K562 (cell line): ENCODE data around the gene TMEM131L. TPM values are rescaled to one million over a fixed set of nuclear protein-coding genes. Genes with fewer than 3 reads are reported as not detected.

Experiments
- ARID2 ChIP-seq: fragments of 450-650 bp; IDR thresholded peaks from 2 replicates; pipeline ENCODE4 v1.6.1; 2017; ENCODE audit warnings: antibody characterized with exemption, mild to moderate bottlenecking
- BHLHE40 ChIP-seq: IDR thresholded peaks from 2 replicates; pipeline ENCODE4 v1.6.1; 2011; ENCODE audit warnings: low read length, improper control_type of control experiment
- BRF1 ChIP-seq: IDR thresholded peaks from 3 replicates; pipeline ENCODE4 v1.6.1; 2011; ENCODE audit warnings: borderline replicate concordance, mild to moderate bottlenecking; ENCODE audit not compliant: insufficient read length; ENCODE audit errors: extremely low read depth
- CCNT2 ChIP-seq: IDR thresholded peaks from 2 replicates; pipeline ENCODE4 v1.6.1; 2011; ENCODE audit warnings: borderline replicate concordance, low read depth, mild to moderate bottlenecking, moderate library complexity, mixed read lengths, low read length; ENCODE audit not compliant: insufficient read length; ENCODE audit errors: extremely low read depth
- CREB1 ChIP-seq, 2 experiments: sonication (generic) in 1 of 2; formaldehyde crosslinking in 1 of 2; IDR thresholded peaks; 2 replicates each; pipeline versions ENCODE4 v1.6.1 to v1.8.0; 2012 to 2022; ENCODE audit warnings: inconsistent platforms in 1 of 2, mild to moderate bottlenecking in 1 of 2, missing genetic modification reagents in 1 of 2, moderate library complexity in 1 of 2
- FOSL1 ChIP-seq: fragments of 200-800 bp; sonication (Bioruptor generic); conservative IDR thresholded peaks from 2 replicates; pipeline ENCODE4 v1.6.1; 2016; ENCODE audit warnings: missing genetic modification characterization, missing compliant biosample characterization
- FOXJ2 ChIP-seq: fragments of 200-800 bp; sonication (Bioruptor generic); IDR thresholded peaks from 2 replicates; pipeline ENCODE4 v1.6.1; 2016; ENCODE audit warnings: missing genetic modification characterization, missing compliant biosample characterization
- FOXK1 ChIP-seq: sonication (generic); formaldehyde crosslinking; IDR thresholded peaks from 2 replicates; pipeline ENCODE4 v1.8.0; 2022; ENCODE audit warnings: missing genetic modification reagents, mild to moderate bottlenecking, borderline replicate concordance
- GTF2A2 ChIP-seq: IDR thresholded peaks from 2 replicates; pipeline ENCODE4 v1.6.1; 2016; ENCODE audit warnings: mild to moderate bottlenecking, missing genetic modification characterization, missing compliant biosample characterization
- KDM4B ChIP-seq, 2 experiments: fragments of 450-650 bp in 1 of 2; sonication (generic) in 1 of 2; IDR thresholded peaks; 2 replicates each; pipeline ENCODE4 v1.6.1; 2016 to 2017; ENCODE audit warnings: borderline replicate concordance in 2 of 2, antibody characterized with exemption in 1 of 2, low read depth in 1 of 2, mild to moderate bottlenecking in 1 of 2
- MAFK ChIP-seq: IDR thresholded peaks from 2 replicates; pipeline ENCODE4 v1.6.1; 2011; ENCODE audit warnings: low read length, improper control_type of control experiment
- PTTG1 ChIP-seq: fragments of 450-650 bp; IDR thresholded peaks from 2 replicates; pipeline ENCODE4 v1.6.1; 2016; ENCODE audit warnings: low read depth, mild to moderate bottlenecking, missing genetic modification characterization, missing compliant biosample characterization
- TOE1 ChIP-seq, 2 experiments: fragments of 450-650 bp in 1 of 2; sonication (generic) in 1 of 2; formaldehyde crosslinking in 1 of 2; IDR thresholded peaks; 2 replicates each; pipeline versions ENCODE4 v1.7.1 to v1.8.0; 2016 to 2022; ENCODE audit warnings: borderline replicate concordance in 2 of 2, mild to moderate bottlenecking in 2 of 2, antibody characterized with exemption in 1 of 2, inconsistent platforms in 1 of 2, low read depth in 1 of 2, missing genetic modification reagents in 1 of 2, moderate library complexity in 1 of 2
- U2AF2 ChIP-seq: fragments of 200-400 bp; formaldehyde crosslinking; optimal IDR thresholded peaks from 2 replicates; pipeline ENCODE3; 2017; ENCODE audit warnings: low read depth, mild to moderate bottlenecking, low read length
- ZNF175 ChIP-seq: fragments of 200-800 bp; sonication (Bioruptor generic); IDR thresholded peaks from 2 replicates; pipeline ENCODE4 v1.6.1; 2016; ENCODE audit warnings: low read depth, mild to moderate bottlenecking, missing genetic modification characterization, missing compliant biosample characterization
- ZNF184 ChIP-seq: sonication (generic); formaldehyde crosslinking; IDR thresholded peaks from 2 replicates; pipeline ENCODE4 v1.5.0; 2020; ENCODE audit warnings: missing genetic modification reagents
- polyA plus RNA-seq, 8 experiments: library from polyadenylated mRNA; depleted of rRNA in 4 of 8; stranded (reverse) in 5 of 8; unstranded in 3 of 8; fragments of >200 nt; fragmentation: Nextera tagmentation in 2 of 8; fragmentation: Illumina TruSeq in 1 of 8; extraction: Ambion mirVana in 2 of 8; extraction: Trizol in 1 of 8; gene quantifications; 2 replicates each; pipeline versions ENCODE4 v1.2.1 to v1.2.3, GENCODE V29; 2011 to 2014; ENCODE audit warnings: inconsistent platforms in 1 of 8, missing spikeins in 1 of 8
- total RNA-seq, 7 experiments: library from RNA; depleted of rRNA in 6 of 7; stranded (reverse); fragments of >200 nt in 6 of 7; fragmentation: Illumina TruSeq in 2 of 7; extraction: Trizol in 2 of 7; gene quantifications; 2 replicates each; pipeline versions ENCODE4 v1.2.1 to v1.2.3, GENCODE V29; 2011 to 2021; ENCODE audit warnings: low replicate concordance in 1 of 7
- TF ChIP-seq, protein P1 (sequence below): fragments of 450-650 bp; IDR thresholded peaks from 2 replicates; pipeline ENCODE4 v1.6.1; 2016; ENCODE audit warnings: mild to moderate bottlenecking
- TF ChIP-seq, protein P2 (sequence below): sonication (generic); formaldehyde crosslinking; IDR thresholded peaks from 2 replicates; pipeline ENCODE4 v1.8.0; 2022; ENCODE audit warnings: mild to moderate bottlenecking, missing genetic modification reagents
- TF ChIP-seq, protein P3 (sequence below): fragments of 450-650 bp; formaldehyde crosslinking; IDR thresholded peaks from 2 replicates; pipeline ENCODE4 v1.4.0; 2020; ENCODE audit warnings: mild to moderate bottlenecking, moderate library complexity
- TF ChIP-seq, protein P4 (sequence below): sonication (generic); formaldehyde crosslinking; IDR thresholded peaks from 2 replicates; pipeline ENCODE4 v1.8.0; 2022; ENCODE audit warnings: mild to moderate bottlenecking, missing genetic modification reagents

Gene TMEM131L
- total and polyA plus RNA-seq, 9 of the 15 experiments (the other 6 are each of a cell fraction or from before 2014, with no cell fraction given), result 1.2 to 20.8 (median 12.9) TPM

DNA sequence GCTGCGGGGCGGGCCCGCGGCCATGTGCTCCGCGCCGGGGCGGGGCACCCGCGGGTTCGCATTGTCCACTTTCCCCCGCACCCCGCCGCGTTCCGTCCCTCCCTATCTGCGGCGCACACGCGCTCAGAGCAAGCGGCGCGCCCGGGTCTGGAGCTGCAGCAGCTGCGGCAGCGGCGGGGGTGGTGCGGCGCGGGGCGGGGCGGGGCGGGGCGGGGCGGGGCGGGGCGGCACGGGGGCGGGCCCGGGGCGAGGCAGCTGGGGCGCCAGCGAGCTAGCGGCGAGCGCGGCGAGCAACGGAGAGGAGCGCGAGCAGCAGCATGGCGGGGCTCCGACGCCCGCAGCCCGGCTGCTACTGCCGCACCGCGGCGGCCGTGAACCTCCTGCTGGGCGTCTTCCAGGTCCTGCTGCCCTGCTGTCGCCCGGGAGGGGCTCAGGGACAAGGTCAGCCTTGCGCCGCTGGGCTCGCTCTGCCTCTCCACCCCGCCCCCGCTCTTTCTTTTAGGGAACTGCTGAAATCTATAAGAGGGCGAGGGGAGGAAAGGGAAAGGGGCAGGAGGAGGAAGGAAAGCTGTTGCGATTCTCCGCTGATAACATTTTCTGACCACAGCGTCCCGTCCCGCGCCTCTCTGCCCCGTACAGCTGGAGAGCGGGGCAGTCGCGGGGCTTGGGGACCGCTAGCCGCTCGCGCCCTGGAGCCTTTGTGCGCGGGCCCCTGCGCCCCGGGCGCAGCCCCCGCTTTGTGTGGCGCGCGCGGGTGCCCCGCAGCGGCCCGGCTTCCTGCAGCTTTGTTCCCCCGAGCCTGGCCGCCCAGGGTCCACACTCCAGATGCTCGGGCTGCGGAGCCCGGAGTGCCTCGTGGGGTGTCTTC is at the start of gene TMEM131L (continued):
- TF ChIP-seq, protein P1, sequence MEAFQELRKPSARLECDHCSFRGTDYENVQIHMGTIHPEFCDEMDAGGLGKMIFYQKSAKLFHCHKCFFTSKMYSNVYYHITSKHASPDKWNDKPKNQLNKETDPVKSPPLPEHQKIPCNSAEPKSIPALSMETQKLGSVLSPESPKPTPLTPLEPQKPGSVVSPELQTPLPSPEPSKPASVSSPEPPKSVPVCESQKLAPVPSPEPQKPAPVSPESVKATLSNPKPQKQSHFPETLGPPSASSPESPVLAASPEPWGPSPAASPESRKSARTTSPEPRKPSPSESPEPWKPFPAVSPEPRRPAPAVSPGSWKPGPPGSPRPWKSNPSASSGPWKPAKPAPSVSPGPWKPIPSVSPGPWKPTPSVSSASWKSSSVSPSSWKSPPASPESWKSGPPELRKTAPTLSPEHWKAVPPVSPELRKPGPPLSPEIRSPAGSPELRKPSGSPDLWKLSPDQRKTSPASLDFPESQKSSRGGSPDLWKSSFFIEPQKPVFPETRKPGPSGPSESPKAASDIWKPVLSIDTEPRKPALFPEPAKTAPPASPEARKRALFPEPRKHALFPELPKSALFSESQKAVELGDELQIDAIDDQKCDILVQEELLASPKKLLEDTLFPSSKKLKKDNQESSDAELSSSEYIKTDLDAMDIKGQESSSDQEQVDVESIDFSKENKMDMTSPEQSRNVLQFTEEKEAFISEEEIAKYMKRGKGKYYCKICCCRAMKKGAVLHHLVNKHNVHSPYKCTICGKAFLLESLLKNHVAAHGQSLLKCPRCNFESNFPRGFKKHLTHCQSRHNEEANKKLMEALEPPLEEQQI, result no peak
- no peak for TF ChIP-seq MAFK
- TF ChIP-seq, protein P2, sequence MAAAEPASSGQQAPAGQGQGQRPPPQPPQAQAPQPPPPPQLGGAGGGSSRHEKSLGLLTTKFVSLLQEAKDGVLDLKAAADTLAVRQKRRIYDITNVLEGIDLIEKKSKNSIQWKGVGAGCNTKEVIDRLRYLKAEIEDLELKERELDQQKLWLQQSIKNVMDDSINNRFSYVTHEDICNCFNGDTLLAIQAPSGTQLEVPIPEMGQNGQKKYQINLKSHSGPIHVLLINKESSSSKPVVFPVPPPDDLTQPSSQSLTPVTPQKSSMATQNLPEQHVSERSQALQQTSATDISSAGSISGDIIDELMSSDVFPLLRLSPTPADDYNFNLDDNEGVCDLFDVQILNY (CRISPR knock-in tag), result no peak
- peak in 1 of 2 experiments; percentile 60; a peak in 1 of 4 replicates for TF ChIP-seq KDM4B (IDR thresholded peaks at IDR 0.05; ENCODE audit: borderline replicate concordance in 2 of 2, low read depth in 1 of 2)
- no peak for TF ChIP-seq GTF2A2 (tag)
- 0 out of 2 replicates have a peak, but pooled peaks have one; percentile 63 for TF ChIP-seq ZNF175
- TF ChIP-seq, protein P3, sequence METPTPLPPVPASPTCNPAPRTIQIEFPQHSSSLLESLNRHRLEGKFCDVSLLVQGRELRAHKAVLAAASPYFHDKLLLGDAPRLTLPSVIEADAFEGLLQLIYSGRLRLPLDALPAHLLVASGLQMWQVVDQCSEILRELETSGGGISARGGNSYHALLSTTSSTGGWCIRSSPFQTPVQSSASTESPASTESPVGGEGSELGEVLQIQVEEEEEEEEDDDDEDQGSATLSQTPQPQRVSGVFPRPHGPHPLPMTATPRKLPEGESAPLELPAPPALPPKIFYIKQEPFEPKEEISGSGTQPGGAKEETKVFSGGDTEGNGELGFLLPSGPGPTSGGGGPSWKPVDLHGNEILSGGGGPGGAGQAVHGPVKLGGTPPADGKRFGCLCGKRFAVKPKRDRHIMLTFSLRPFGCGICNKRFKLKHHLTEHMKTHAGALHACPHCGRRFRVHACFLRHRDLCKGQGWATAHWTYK (CRISPR knock-in tag), result no peak
- TF ChIP-seq, protein P4, sequence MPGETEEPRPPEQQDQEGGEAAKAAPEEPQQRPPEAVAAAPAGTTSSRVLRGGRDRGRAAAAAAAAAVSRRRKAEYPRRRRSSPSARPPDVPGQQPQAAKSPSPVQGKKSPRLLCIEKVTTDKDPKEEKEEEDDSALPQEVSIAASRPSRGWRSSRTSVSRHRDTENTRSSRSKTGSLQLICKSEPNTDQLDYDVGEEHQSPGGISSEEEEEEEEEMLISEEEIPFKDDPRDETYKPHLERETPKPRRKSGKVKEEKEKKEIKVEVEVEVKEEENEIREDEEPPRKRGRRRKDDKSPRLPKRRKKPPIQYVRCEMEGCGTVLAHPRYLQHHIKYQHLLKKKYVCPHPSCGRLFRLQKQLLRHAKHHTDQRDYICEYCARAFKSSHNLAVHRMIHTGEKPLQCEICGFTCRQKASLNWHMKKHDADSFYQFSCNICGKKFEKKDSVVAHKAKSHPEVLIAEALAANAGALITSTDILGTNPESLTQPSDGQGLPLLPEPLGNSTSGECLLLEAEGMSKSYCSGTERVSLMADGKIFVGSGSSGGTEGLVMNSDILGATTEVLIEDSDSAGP (CRISPR knock-in tag), result no peak
- no peak for TF ChIP-seq ZNF184
- TF ChIP-seq FOXJ2 (tag), result no peak
- TF ChIP-seq FOSL1 (tag), result no peak
- no peak for TF ChIP-seq FOXK1 (CRISPR knock-in tag)
- no peak for TF ChIP-seq BRF1
- TF ChIP-seq U2AF2, result no peak
- peak; percentile 49; the same call in 1 of the 2 replicates for TF ChIP-seq TOE1 (IDR thresholded peaks at IDR 0.05; ENCODE audit: borderline replicate concordance)
- no peak for TF ChIP-seq TOE1 (CRISPR knock-in tag; IDR thresholded peaks at IDR 0.05; ENCODE audit: borderline replicate concordance, low read depth)
- TF ChIP-seq BHLHE40, result peak; percentile 62
- TF ChIP-seq ARID2, result no peak
- no peak for TF ChIP-seq PTTG1 (tag)
- TF ChIP-seq CREB1 (IDR thresholded peaks at IDR 0.05), result peak; percentile 49
- TF ChIP-seq CREB1 (CRISPR knock-in tag; IDR thresholded peaks at IDR 0.05), result no peak
- TF ChIP-seq CCNT2, result peak; percentile 89
